ENCODE results near the gene KDM1B.

DNA sequence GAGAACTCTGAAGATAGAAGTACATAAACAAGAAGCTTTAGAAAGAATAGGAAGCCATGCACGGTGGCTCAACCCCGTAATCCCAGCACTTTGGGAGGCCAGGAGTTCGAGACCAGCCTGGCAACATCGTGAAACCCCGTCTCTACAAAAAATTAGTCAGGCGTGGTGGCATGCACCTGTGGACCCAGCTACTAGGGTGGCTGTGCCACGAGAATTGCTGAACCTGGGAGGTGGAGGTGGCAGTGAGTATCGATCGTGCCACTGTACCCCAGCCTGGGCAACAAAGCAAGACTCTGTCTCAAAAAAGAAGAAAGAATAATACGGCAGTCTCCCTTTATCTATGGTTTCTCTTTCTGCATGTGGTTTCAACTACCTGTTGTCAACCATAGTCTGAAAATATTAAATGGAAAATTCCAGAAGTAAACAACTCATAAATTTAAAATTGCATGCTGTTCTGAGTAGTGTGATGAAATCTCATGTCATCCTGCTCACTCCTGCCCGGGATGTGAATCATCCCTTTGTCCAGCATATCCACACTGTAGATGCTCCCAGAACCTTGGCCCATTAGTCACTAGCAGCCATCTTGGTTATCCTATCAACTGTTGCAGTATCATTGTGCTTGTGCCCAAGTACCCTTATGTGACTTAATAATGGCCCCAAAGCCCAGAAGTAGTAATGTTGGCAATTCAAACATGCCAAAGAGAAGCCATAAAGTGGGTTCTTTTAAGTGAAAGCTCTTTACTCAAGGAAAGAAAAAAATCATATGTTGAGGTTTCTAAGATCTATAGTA is 87.0 kb downstream of the KDM1B start:
- TF ChIP-seq, protein P1, sequence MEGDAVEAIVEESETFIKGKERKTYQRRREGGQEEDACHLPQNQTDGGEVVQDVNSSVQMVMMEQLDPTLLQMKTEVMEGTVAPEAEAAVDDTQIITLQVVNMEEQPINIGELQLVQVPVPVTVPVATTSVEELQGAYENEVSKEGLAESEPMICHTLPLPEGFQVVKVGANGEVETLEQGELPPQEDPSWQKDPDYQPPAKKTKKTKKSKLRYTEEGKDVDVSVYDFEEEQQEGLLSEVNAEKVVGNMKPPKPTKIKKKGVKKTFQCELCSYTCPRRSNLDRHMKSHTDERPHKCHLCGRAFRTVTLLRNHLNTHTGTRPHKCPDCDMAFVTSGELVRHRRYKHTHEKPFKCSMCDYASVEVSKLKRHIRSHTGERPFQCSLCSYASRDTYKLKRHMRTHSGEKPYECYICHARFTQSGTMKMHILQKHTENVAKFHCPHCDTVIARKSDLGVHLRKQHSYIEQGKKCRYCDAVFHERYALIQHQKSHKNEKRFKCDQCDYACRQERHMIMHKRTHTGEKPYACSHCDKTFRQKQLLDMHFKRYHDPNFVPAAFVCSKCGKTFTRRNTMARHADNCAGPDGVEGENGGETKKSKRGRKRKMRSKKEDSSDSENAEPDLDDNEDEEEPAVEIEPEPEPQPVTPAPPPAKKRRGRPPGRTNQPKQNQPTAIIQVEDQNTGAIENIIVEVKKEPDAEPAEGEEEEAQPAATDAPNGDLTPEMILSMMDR (IDR thresholded peaks at IDR 0.05; ENCODE audit: extremely low read depth in 1 of 2, insufficient read depth in 1 of 2, low read depth in 1 of 2, low read length in 2 of 2): no peak
- TF ChIP-seq POLR2AphosphoS5 (IDR thresholded peaks at IDR 0.05; ENCODE audit: insufficient read depth, low read depth, low read length): no peak
- no peak for TF ChIP-seq POLR2A (IDR thresholded peaks at IDR 0.05; ENCODE audit: low read depth, low read length)
- TF ChIP-seq JUN (IDR thresholded peaks at IDR 0.05; ENCODE audit: borderline replicate concordance, insufficient read depth, insufficient read length, low read depth): peak; percentile 41
- TF ChIP-seq, protein P2, sequence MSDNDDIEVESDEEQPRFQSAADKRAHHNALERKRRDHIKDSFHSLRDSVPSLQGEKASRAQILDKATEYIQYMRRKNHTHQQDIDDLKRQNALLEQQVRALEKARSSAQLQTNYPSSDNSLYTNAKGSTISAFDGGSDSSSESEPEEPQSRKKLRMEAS (IDR thresholded peaks at IDR 0.05; ENCODE audit: insufficient read depth, insufficient read length): no peak
- no peak for TF ChIP-seq GATA2 (IDR thresholded peaks at IDR 0.05; ENCODE audit: insufficient read depth, insufficient read length, low read depth, low read length)
- TF ChIP-seq EZH2 (IDR thresholded peaks at IDR 0.05; ENCODE audit: borderline replicate concordance, low read depth, low read length, severe bottlenecking): no peak
- no peak for TF ChIP-seq MYC (IDR thresholded peaks at IDR 0.05; ENCODE audit: low read depth, low read length)
- peak; percentile 77 for TF ChIP-seq FOS (IDR thresholded peaks at IDR 0.05; ENCODE audit: borderline replicate concordance, insufficient read depth, low read length)
